IMR-90 (cell line): ENCODE data around the gene PTGES3. TPM values are rescaled to one million over a fixed set of nuclear protein-coding genes. Genes with fewer than 3 reads are reported as not detected.
A peak's percentile ranks its signal among the peaks of the same experiment; 100 is the strongest.

ENCODE experiments used
- ATAC-seq: fragments of 200-7000 bp; cut with Tn5 transposase; 2 replicates; pipeline ENCODE4 v1.9.1; 2020; ENCODE audit warnings: low read depth, mild to moderate bottlenecking, moderate library complexity
- BruUV-seq: library from RNA; stranded (reverse); fragments of 400-500 nt; replicated peaks from 2 replicates; lab custom pipeline; 2021; lab: Mats Ljungman, UMichigan
- CTCF ChIA-PET: fragments of 300-600 bp; formaldehyde crosslinking; extraction: SDS; loops from one replicate; lab custom pipeline; 2021; ENCODE audit warnings: antibody characterized with exemption; lab: Yijun Ruan, JAX
- POLR2A ChIA-PET: fragments of 300-600 bp; sonication (Branson Sonifier 250); formaldehyde crosslinking; loops from one replicate; lab custom pipeline; 2022; ENCODE audit warnings: antibody characterized with exemption; ENCODE audit not compliant: unreplicated experiment; lab: Charles Lee
- DNase-seq: peaks from one replicate; pipeline ENCODE4 v3.0.0; 2013
- H2AFZ ChIP-seq: replicated peaks from 2 replicates; pipeline ENCODE3; 2013; ENCODE audit warnings: low read length, mild to moderate bottlenecking; ENCODE audit not compliant: poor library complexity
- H2AK5ac ChIP-seq: 2 replicates; pipeline ENCODE4 v1.6.1; 2013; ENCODE audit warnings: low read depth, low read length, inconsistent platforms
- H2AK9ac ChIP-seq: replicated peaks from 2 replicates; pipeline ENCODE3; 2013; ENCODE audit warnings: mild to moderate bottlenecking, low read depth, low read length, moderate library complexity; ENCODE audit not compliant: poor library complexity
- H2BK120ac ChIP-seq: 2 replicates; pipeline ENCODE4 v1.6.1; 2013; ENCODE audit warnings: low read depth, low read length, inconsistent platforms
- H2BK15ac ChIP-seq: 3 replicates; pipeline ENCODE4 v1.6.1; 2013; ENCODE audit warnings: low read depth, low read length, inconsistent platforms
- H2BK20ac ChIP-seq: 2 replicates; pipeline ENCODE4 v1.6.1; 2013; ENCODE audit warnings: low read depth, mild to moderate bottlenecking, inconsistent platforms, low read length, moderate library complexity
- H2BK5ac ChIP-seq: 2 replicates; pipeline ENCODE4 v1.6.1; 2013; ENCODE audit warnings: mild to moderate bottlenecking, low read depth, low read length, inconsistent platforms; ENCODE audit not compliant: poor library complexity, severe bottlenecking
- H3K14ac ChIP-seq: replicated peaks from 2 replicates; pipeline ENCODE4 v1.6.1; 2013; ENCODE audit warnings: low read depth, low read length, inconsistent platforms
- H3K18ac ChIP-seq: 2 replicates; pipeline ENCODE4 v1.6.1; 2013; ENCODE audit warnings: low read depth, low read length, control low read depth
- H3K23ac ChIP-seq: 2 replicates; pipeline ENCODE4 v1.6.1; 2013; ENCODE audit warnings: low read depth, low read length, inconsistent platforms
- H3K27ac ChIP-seq: 2 replicates; pipeline ENCODE4 v1.5.1; 2013; ENCODE audit warnings: mild to moderate bottlenecking, control low read depth, low read length; ENCODE audit not compliant: insufficient read depth
- H3K27me3 ChIP-seq: 2 replicates; pipeline ENCODE4 v1.6.1; 2013; ENCODE audit warnings: low read length; ENCODE audit not compliant: control insufficient read depth, insufficient read depth
- H3K36me3 ChIP-seq: 2 replicates; pipeline ENCODE4 v1.6.1; 2013; ENCODE audit warnings: low read length, mixed read lengths; ENCODE audit not compliant: control insufficient read depth, insufficient read depth
- H3K4ac ChIP-seq: 2 replicates; pipeline ENCODE4 v1.6.1; 2013; ENCODE audit warnings: low read depth, low read length, inconsistent platforms
- H3K4me1 ChIP-seq: 2 replicates; pipeline ENCODE4 v1.6.1; 2013; ENCODE audit warnings: low read length, mixed read lengths; ENCODE audit not compliant: control insufficient read depth, insufficient read depth
- H3K4me2 ChIP-seq: 2 replicates; pipeline ENCODE4 v1.6.1; 2013; ENCODE audit warnings: low read depth, mild to moderate bottlenecking, control low read depth, low read length, moderate library complexity
- H3K4me3 ChIP-seq: 2 replicates; pipeline ENCODE4 v1.5.1; 2013; ENCODE audit warnings: low read depth, mild to moderate bottlenecking, control low read depth, low read length, moderate library complexity; ENCODE audit not compliant: insufficient read depth
- H3K56ac ChIP-seq: 2 replicates; pipeline ENCODE4 v1.6.1; 2013; ENCODE audit warnings: low read length, inconsistent platforms; ENCODE audit not compliant: insufficient read depth; ENCODE audit errors: extremely low read depth
- H3K79me1 ChIP-seq, 2 experiments: 2 replicates each; pipeline ENCODE4 v1.6.1; 2013; ENCODE audit warnings: low read length in 2 of 2, inconsistent platforms in 1 of 2, low read depth in 1 of 2
- H3K9ac ChIP-seq: 2 replicates; pipeline ENCODE4 v1.6.1; 2013; ENCODE audit warnings: low read depth, low read length, control low read depth
- H3K9me1 ChIP-seq: 2 replicates; pipeline ENCODE4 v1.6.1; 2013; ENCODE audit warnings: low read length, inconsistent platforms; ENCODE audit not compliant: insufficient read depth
- H3K9me3 ChIP-seq: 2 replicates; pipeline ENCODE4 v1.6.1; 2013; ENCODE audit warnings: low read length; ENCODE audit not compliant: control insufficient read depth, insufficient read depth
- H4K20me1 ChIP-seq: 2 replicates; pipeline ENCODE4 v1.6.1; 2013; ENCODE audit warnings: low read length, inconsistent platforms; ENCODE audit not compliant: insufficient read depth
- H4K5ac ChIP-seq: 2 replicates; pipeline ENCODE4 v1.6.1; 2013; ENCODE audit warnings: mild to moderate bottlenecking, low read depth, low read length, control low read depth
- H4K8ac ChIP-seq, 2 experiments: 2 replicates each; pipeline ENCODE4 v1.6.1; 2013; ENCODE audit warnings: low read depth in 2 of 2, low read length in 2 of 2, control low read depth in 1 of 2, inconsistent platforms in 1 of 2
- H4K91ac ChIP-seq: 2 replicates; pipeline ENCODE4 v1.6.1; 2013; ENCODE audit warnings: low read depth, low read length, inconsistent platforms; ENCODE audit not compliant: insufficient read depth
- BHLHE40 ChIP-seq: fragments of 150-350 bp; IDR thresholded peaks from 2 replicates; pipeline ENCODE4 v1.6.1; 2016; ENCODE audit warnings: mild to moderate bottlenecking, low read depth, low read length
- CEBPB ChIP-seq: IDR thresholded peaks from 2 replicates; pipeline ENCODE4 v1.6.1; 2012; ENCODE audit warnings: low read depth, low read length, improper control_type of control experiment
- CHD1 ChIP-seq: IDR thresholded peaks from 2 replicates; pipeline ENCODE4 v1.6.1; 2012; ENCODE audit warnings: low read depth, low read length, improper control_type of control experiment
- FOS ChIP-seq: fragments of 150-350 bp; IDR thresholded peaks from 2 replicates; pipeline ENCODE4 v1.6.1; 2016; ENCODE audit warnings: low read depth, low read length
- MAZ ChIP-seq: IDR thresholded peaks from 2 replicates; pipeline ENCODE4 v1.6.1; 2012; ENCODE audit warnings: low read depth, mild to moderate bottlenecking, low read length, improper control_type of control experiment, moderate library complexity, borderline replicate concordance
- NFE2L2 ChIP-seq: fragments of 150-350 bp; IDR thresholded peaks from 2 replicates; pipeline ENCODE4 v1.6.1; 2016; ENCODE audit warnings: low read depth, mild to moderate bottlenecking, low read length
- POLR2A ChIP-seq: IDR thresholded peaks from 2 replicates; pipeline ENCODE4 v1.6.1; 2012; ENCODE audit warnings: mild to moderate bottlenecking, low read depth, low read length
- RAD21 ChIP-seq: IDR thresholded peaks from 2 replicates; pipeline ENCODE4 v1.6.1; 2012; ENCODE audit warnings: low read length, improper control_type of control experiment
- RCOR1 ChIP-seq: IDR thresholded peaks from 2 replicates; pipeline ENCODE4 v1.6.1; 2012; ENCODE audit warnings: mild to moderate bottlenecking, low read length, improper control_type of control experiment; ENCODE audit not compliant: insufficient replicate concordance
- RFX5 ChIP-seq: IDR thresholded peaks from 2 replicates; pipeline ENCODE4 v1.8.0; 2012; ENCODE audit warnings: low read depth, mild to moderate bottlenecking, low read length, moderate library complexity
- SMC3 ChIP-seq: fragments of 150-350 bp; IDR thresholded peaks from 2 replicates; pipeline ENCODE4 v1.6.1; 2016; ENCODE audit warnings: low read depth, mild to moderate bottlenecking, antibody characterized with exemption, low read length, moderate library complexity
- WGBS, 2 experiments: methylation state at CpG; one replicate each; pipeline versions ENCODE4 v1.1.5 to v1.1.7; 2013; ENCODE audit warnings: missing lambda C conversion rate in 2 of 2; ENCODE audit not compliant: insufficient read length in 1 of 2; ENCODE audit errors: extremely low coverage in 2 of 2; 5-methylcytosine and 5-hydroxymethylcytosine counted together
- dilution Hi-C: fragments of 300-500 bp; cut with HindIII; formaldehyde crosslinking; loops from one replicate; pipeline ENCODE4 v1.14.3; 2018; ENCODE audit warnings: low sequenced_read_pairs; ENCODE audit not compliant: unreplicated experiment
- in situ Hi-C: fragments of 300-500 bp; cut with MboI; formaldehyde crosslinking; loops from 3 replicates; pipeline ENCODE4 v1.14.3; 2019; ENCODE audit warnings: low sequenced_read_pairs, inconsistent platforms, mixed read lengths
- intact Hi-C: fragments of 100-400 bp; cut with micrococcal nuclease; formaldehyde crosslinking; loops from 2 replicates; pipeline ENCODE4 v1.10.0; 2022
- polyA plus RNA-seq, 3 experiments: library from polyadenylated mRNA; depleted of rRNA; stranded (reverse); fragments of >200 nt; gene quantifications; 2 replicates each; pipeline ENCODE4 v1.2.3, GENCODE V29; 2012; ENCODE audit warnings: low replicate concordance in 1 of 3
- total RNA-seq: library from RNA; depleted of rRNA; stranded (reverse); fragments of >200 nt; gene quantifications from 2 replicates; pipeline ENCODE4 v1.2.3, GENCODE V29; 2012
- TF ChIP-seq, protein P1 (sequence below): fragments of 150-350 bp; IDR thresholded peaks from 2 replicates; pipeline ENCODE4 v1.6.1; 2017; ENCODE audit warnings: mild to moderate bottlenecking, antibody characterized with exemption, low read length, low read depth

Gene PTGES3
- total and polyA plus RNA-seq, 2 of the 4 experiments (the other 2 are of a cell fraction): 42.7 to 73.2 TPM

DNA sequence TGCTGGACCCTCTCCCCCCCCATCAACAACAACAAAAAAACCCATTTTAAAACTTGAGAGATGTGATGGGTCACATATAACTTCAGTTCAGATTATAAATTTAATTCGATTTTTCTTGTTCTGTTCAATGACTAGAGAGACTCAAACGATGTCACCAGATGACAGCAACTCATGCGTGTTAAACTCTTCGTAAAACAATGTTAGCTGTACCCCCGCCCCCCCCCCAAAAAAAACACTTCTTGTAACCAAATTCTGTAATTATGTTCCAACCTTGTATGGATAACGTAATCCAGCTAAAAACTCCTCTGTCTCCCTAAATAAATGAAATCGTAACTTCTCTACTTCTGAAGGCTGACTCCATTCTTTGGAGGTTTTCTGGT is 37.6 kb upstream of the PTGES3 start:
- H2AK9ac ChIP-seq: peak overlapping the region; percentile 0
- peak overlapping the region; percentile 80 for H3K4me3 ChIP-seq
- ATAC-seq (no peak), DNase-seq (no peak)
- peak overlapping the region; percentile 69 for H3K9ac ChIP-seq
- in situ Hi-C loops (no loop called here), intact Hi-C loops (loop anchor here (1.0 to 2.0 kb wide), 3 partner anchors 37 to 97 kb away; partner anchors contain the start of gene PTGES3), dilution Hi-C loops (no loop called here)
- peak overlapping the region; percentile 61 for H4K5ac ChIP-seq
- H2BK20ac ChIP-seq: no peak overlapping the region
- peak overlapping the region; percentile 69 for H2BK5ac ChIP-seq
- H3K27me3 ChIP-seq: no peaks in the 10 kb centered on the region
- peak overlapping the region; percentile 68 for H3K56ac ChIP-seq
- peaks cover 5% of the 10 kb centered on the region for H3K4me1 ChIP-seq
- peak overlapping the region; percentile 81 for H3K14ac ChIP-seq
- H3K9me3 ChIP-seq: no peaks in the 10 kb centered on the region
- H4K20me1 ChIP-seq: peaks cover 35% of the 10 kb centered on the region
- no TSS peak for BruUV-seq
- POLR2A ChIA-PET: interaction anchor here (0.7 to 1.2 kb wide), 6 partner anchors 12 to 97 kb away, joined by 3 to 7 read pairs (median 4); partner anchors contain the start of gene PTGES3
- H3K9me1 ChIP-seq: peaks cover 19% of the 10 kb centered on the region
- no peak overlapping the region for H2BK15ac ChIP-seq
- peak overlapping the region; percentile 49 for H4K91ac ChIP-seq
- H2AFZ ChIP-seq: peak overlapping the region; percentile 91
- 50% methylated on average over 2 of the region's 7 CpGs; no CpG with 5 or more reads in 1 of the 2 experiments for WGBS, 2 experiments
- peak overlapping the region; percentile 39 for H3K18ac ChIP-seq
- H4K8ac ChIP-seq: peak overlapping the region; percentile 17 to 90
- H3K36me3 ChIP-seq: peaks cover 15% of the 10 kb centered on the region
- peak overlapping the region; percentile 33 for H2BK120ac ChIP-seq
- no peak overlapping the region for H2AK5ac ChIP-seq
- peaks cover 0 to 30% of the 10 kb centered on the region in 2 experiments; a peak in 2 of 4 replicates for H3K79me1 ChIP-seq
- peak overlapping the region; percentile 64 for H3K4me2 ChIP-seq
- no peak for TF ChIP-seq RAD21
- TF ChIP-seq BHLHE40: no peak
- TF ChIP-seq, protein P1, sequence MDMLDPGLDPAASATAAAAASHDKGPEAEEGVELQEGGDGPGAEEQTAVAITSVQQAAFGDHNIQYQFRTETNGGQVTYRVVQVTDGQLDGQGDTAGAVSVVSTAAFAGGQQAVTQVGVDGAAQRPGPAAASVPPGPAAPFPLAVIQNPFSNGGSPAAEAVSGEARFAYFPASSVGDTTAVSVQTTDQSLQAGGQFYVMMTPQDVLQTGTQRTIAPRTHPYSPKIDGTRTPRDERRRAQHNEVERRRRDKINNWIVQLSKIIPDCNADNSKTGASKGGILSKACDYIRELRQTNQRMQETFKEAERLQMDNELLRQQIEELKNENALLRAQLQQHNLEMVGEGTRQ: no peak
- TF ChIP-seq NFE2L2: no peak
- TF ChIP-seq CHD1: no peak
- TF ChIP-seq RFX5: no peak
- no peak for TF ChIP-seq POLR2A
- no peak for TF ChIP-seq CEBPB
- TF ChIP-seq RCOR1: no peak
- no peak for TF ChIP-seq FOS
- no peak for TF ChIP-seq SMC3
- no peak for TF ChIP-seq MAZ
- CTCF ChIA-PET: interaction anchor here (1.1 kb wide), 1 partner anchor 89 kb away, joined by 4 read pairs; no protein-coding TSS in a partner anchor
- H3K23ac ChIP-seq: peak overlapping the region; percentile 80; the same call in 1 of the 2 replicates
- peak overlapping the region; percentile 58 for H3K27ac ChIP-seq
- peak overlapping the region; percentile 82 for H3K4ac ChIP-seq
